GM21529 (cell line): ENCODE measurements around the gene IMP4.
A peak's percentile ranks its signal among the peaks of the same experiment; 100 is the strongest.

ENCODE experiments used
- ATAC-seq: cut with Tn5 transposase; IDR thresholded peaks from one replicate; pipeline ENCODE4 v1.9.1; 2021; ENCODE audit not compliant: unreplicated experiment

The IMP4 gene

GRCh38 chr2:130375291-130376266 is 32.9 kb downstream of the IMP4 start:
- ATAC-seq, result no peak

- peak; percentile 54 for ATAC-seq
These were observed 34.0 kb downstream of the IMP4 start for GRCh38 chr2:130376433-130377293.

GRCh38 chr2:130377491-130377890 is 34.8 kb downstream of the IMP4 start:
- no peak for ATAC-seq

- no peak for ATAC-seq
These were observed 35.7 kb downstream of the IMP4 start for GRCh38 chr2:130378206-130378897.

GRCh38 chr2:130378898-130379214 is 36.2 kb downstream of the IMP4 start:
- no peak for ATAC-seq

- no peak for ATAC-seq
These were observed 37.6 kb downstream of the IMP4 start for GRCh38 chr2:130380096-130380934.

GRCh38 chr2:130381145-130381544 is 38.4 kb downstream of the IMP4 start:
- ATAC-seq, result no peak

- ATAC-seq, result peak; percentile 21
These were observed 38.9 kb downstream of the IMP4 start for GRCh38 chr2:130381619-130382018.

GRCh38 chr2:130382313-130382917 is 39.7 kb downstream of the IMP4 start:
- no peak for ATAC-seq

GRCh38 chr2:130385709-130386108 is 43.0 kb downstream of the IMP4 start:
- peak; percentile 62 for ATAC-seq

GRCh38 chr2:130387071-130387400 is 44.3 kb downstream of the IMP4 start:
- no peak for ATAC-seq

- no peak for ATAC-seq
These were observed 45.1 kb downstream of the IMP4 start for GRCh38 chr2:130387804-130388203.

- ATAC-seq, result no peak
These were observed 45.7 kb downstream of the IMP4 start for GRCh38 chr2:130388221-130388907.

- ATAC-seq, result no peak
These were observed 46.7 kb downstream of the IMP4 start for GRCh38 chr2:130389358-130389757.

- no peak for ATAC-seq
These were observed 47.1 kb downstream of the IMP4 start for GRCh38 chr2:130389783-130390182.

- ATAC-seq, result peak; percentile 18
These were observed 47.9 kb downstream of the IMP4 start for GRCh38 chr2:130390460-130391057.

- ATAC-seq, result peak; percentile 92
These were observed 48.6 kb downstream of the IMP4 start for GRCh38 chr2:130391058-130391871.
